HFFc6 (cell line): ENCODE data around the gene RNU7-1. TPM values are rescaled to one million over a fixed set of nuclear protein-coding genes. Genes with fewer than 3 reads are reported as not detected.
A peak's percentile ranks its signal among the peaks of the same experiment; 100 is the strongest.

ENCODE experiments used
- DNase-seq: peaks from one replicate; pipeline ENCODE4 v3.0.0-alpha.2; 2018
- H3K27ac Mint-ChIP-seq: 2 replicates; pipeline ENCODE4 v1.8.0; 2020; ENCODE audit warnings: mild to moderate bottlenecking, mixed read lengths
- H3K27me3 Mint-ChIP-seq: 2 replicates; pipeline ENCODE4 v1.8.0; 2021; ENCODE audit warnings: mild to moderate bottlenecking, moderate library complexity, mixed read lengths; ENCODE audit not compliant: insufficient read depth
- H3K36me3 Mint-ChIP-seq: 2 replicates; pipeline ENCODE4 v1.8.0; 2021; ENCODE audit warnings: low read depth, mixed read lengths
- H3K4me1 Mint-ChIP-seq: 2 replicates; pipeline ENCODE4 v1.8.0; 2020; ENCODE audit warnings: low read depth, mixed read lengths
- H3K4me3 Mint-ChIP-seq: 2 replicates; pipeline ENCODE4 v1.8.0; 2020; ENCODE audit warnings: mild to moderate bottlenecking, moderate library complexity, mixed read lengths
- H3K9me3 Mint-ChIP-seq: 2 replicates; pipeline ENCODE4 v1.8.0; 2020; ENCODE audit warnings: mild to moderate bottlenecking, mixed read lengths
- total RNA-seq, 6 experiments: library from RNA; stranded (reverse); fragmentation: NEBNext Ultra II Directional; extraction: Animal tissue kit (Norgen Biotek cat#: 25700); gene quantifications; 2 replicates in 1 of 6; 3 replicates in 5 of 6; pipeline ENCODE4 v1.2.3, GENCODE V29; 2021
- TF ChIP-seq, protein P1 (sequence below): fragments of 200-600 bp; sonication (generic); IDR thresholded peaks from 2 replicates; pipeline ENCODE4 v1.5.0; 2021; ENCODE audit warnings: antibody characterized with exemption, mild to moderate bottlenecking

Gene RNU7-1
- total RNA-seq, 6 experiments from 2014 or later = not detected

GRCh38 chr12:6959058-6959804 lies 15.6 kb downstream of the RNU7-1 start:
- Mint-ChIP-seq H3K27me3 (peaks cover 2% of the 10 kb centered on the region), H3K27ac (no peak overlapping the region), H3K9me3 (no peaks in the 10 kb centered on the region), H3K4me3 (no peak overlapping the region), H3K36me3 (no peaks in the 10 kb centered on the region), H3K4me1 (peaks cover 18% of the 10 kb centered on the region)
- TF ChIP-seq, protein P1, sequence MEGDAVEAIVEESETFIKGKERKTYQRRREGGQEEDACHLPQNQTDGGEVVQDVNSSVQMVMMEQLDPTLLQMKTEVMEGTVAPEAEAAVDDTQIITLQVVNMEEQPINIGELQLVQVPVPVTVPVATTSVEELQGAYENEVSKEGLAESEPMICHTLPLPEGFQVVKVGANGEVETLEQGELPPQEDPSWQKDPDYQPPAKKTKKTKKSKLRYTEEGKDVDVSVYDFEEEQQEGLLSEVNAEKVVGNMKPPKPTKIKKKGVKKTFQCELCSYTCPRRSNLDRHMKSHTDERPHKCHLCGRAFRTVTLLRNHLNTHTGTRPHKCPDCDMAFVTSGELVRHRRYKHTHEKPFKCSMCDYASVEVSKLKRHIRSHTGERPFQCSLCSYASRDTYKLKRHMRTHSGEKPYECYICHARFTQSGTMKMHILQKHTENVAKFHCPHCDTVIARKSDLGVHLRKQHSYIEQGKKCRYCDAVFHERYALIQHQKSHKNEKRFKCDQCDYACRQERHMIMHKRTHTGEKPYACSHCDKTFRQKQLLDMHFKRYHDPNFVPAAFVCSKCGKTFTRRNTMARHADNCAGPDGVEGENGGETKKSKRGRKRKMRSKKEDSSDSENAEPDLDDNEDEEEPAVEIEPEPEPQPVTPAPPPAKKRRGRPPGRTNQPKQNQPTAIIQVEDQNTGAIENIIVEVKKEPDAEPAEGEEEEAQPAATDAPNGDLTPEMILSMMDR = no peak
- no peak for DNase-seq

GRCh38 chr12:6959805-6960592 lies 16.4 kb downstream of the RNU7-1 start:
- Mint-ChIP-seq H3K27me3 (no peaks in the 10 kb centered on the region), H3K9me3 (no peaks in the 10 kb centered on the region), H3K27ac (no peak overlapping the region), H3K4me1 (peaks cover 20% of the 10 kb centered on the region), H3K36me3 (no peaks in the 10 kb centered on the region), H3K4me3 (no peak overlapping the region)
- no peak for DNase-seq
- TF ChIP-seq, protein P1 = no peak

GRCh38 chr12:6960593-6961277 lies 17.1 kb downstream of the RNU7-1 start:
- H3K27me3 Mint-ChIP-seq = no peaks in the 10 kb centered on the region
- peak overlapping the region; percentile 95; the same call in 1 of the 2 replicates for H3K27ac Mint-ChIP-seq
- H3K9me3 Mint-ChIP-seq = no peaks in the 10 kb centered on the region
- H3K4me1 Mint-ChIP-seq = peaks cover 25% of the 10 kb centered on the region
- H3K4me3 Mint-ChIP-seq = peak overlapping the region; percentile 61; the same call in 1 of the 2 replicates
- DNase-seq = peak; percentile 52
- TF ChIP-seq, protein P1 = peak; percentile 38; the same call in 1 of the 2 replicates
- H3K36me3 Mint-ChIP-seq = peaks cover 1% of the 10 kb centered on the region; the same call in 1 of the 2 replicates

- Mint-ChIP-seq H3K4me1 (peaks cover 25% of the 10 kb centered on the region), H3K36me3 (peaks cover 7% of the 10 kb centered on the region), H3K4me3 (peak overlapping the region; percentile 61; the same call in 1 of the 2 replicates), H3K9me3 (no peaks in the 10 kb centered on the region), H3K27ac (peak overlapping the region; percentile 95), H3K27me3 (no peaks in the 10 kb centered on the region)
- no peak for DNase-seq
- TF ChIP-seq, protein P1 = no peak
These were observed 17.7 kb downstream of the RNU7-1 start for GRCh38 chr12:6961278-6961694.

DNA sequence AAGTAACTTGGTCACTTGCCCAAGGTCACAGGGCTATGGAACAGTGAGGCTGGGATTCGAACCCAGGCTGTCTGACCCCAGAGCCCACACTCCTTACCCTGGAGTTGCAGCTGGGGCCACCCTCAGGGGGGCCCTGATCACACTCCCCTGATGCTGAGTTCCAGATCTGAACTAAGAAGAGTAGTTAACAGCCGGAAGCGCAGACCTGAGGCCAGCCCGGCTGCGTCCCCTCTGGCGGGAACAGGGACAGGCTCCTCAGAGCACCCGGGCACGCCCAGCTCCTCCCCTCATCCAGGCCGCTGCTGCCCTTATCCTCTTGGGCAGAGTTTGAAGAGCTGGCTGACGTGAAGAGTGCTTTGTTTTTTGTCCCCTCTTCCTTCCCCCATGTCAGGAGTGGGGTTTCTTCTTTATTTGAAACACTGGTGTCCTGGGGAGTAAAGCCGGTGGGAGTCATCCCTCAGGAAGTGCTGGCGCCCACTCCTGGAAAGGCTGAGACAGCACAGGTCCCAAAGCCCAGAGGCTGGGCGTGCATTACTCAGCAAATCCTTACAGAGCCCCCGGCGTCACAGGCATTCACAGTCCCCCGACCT lies 18.2 kb downstream of the RNU7-1 start:
- H3K36me3 Mint-ChIP-seq = peaks cover 9% of the 10 kb centered on the region
- H3K27ac Mint-ChIP-seq = peak overlapping the region; percentile 95
- peaks cover 25% of the 10 kb centered on the region for H3K4me1 Mint-ChIP-seq
- no peaks in the 10 kb centered on the region for H3K9me3 Mint-ChIP-seq
- no peaks in the 10 kb centered on the region for H3K27me3 Mint-ChIP-seq
- peak overlapping the region; percentile 61; the same call in 1 of the 2 replicates for H3K4me3 Mint-ChIP-seq
- TF ChIP-seq, protein P1 = peak; percentile 71
- peak; percentile 45 for DNase-seq
